Measurements from ENCODE around the gene RSPO3. TPM values are rescaled to one million over a fixed set of nuclear protein-coding genes. Genes with fewer than 3 reads are reported as not detected.
"Not testable (repeated sequence)": the region's sequence is repeated elsewhere in the genome, so short reads cannot be mapped to it uniquely, and the experiment has no call there.

RSPO3 gene
- total RNA-seq, 3 donors from 2014 or later (not counting 1 experiment from before 2014, with no cell fraction given), result not detected

DNA sequence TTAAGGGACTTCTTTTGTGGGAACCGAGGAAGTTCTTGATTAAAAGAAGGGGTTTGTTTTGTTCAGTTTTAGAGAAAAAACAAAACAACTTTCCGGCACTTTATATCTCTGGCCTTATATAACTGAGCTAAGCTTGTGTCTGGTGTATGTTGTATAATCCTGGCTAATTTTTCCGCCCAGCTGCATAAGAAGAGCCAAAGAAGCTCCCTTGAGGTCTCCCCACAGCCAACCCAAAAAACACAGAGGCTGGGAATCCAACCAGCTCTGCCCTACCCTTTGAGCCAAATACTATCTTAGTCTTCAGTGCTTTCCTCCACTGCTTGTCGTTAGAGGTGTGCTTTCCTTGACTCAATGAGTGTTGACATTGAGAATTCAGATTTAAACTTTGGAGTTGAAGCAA is 102.7 kb downstream of the RSPO3 start:
- TF ChIP-seq CTCF (IDR thresholded peaks at IDR 0.05), result no peak
- no peaks in the 10 kb centered on the region for H3K27me3 ChIP-seq (ENCODE audit: control insufficient read depth, insufficient read depth, low read length)
- no peaks in the 10 kb centered on the region for H3K9me3 Mint-ChIP-seq
- H3K36me3 Mint-ChIP-seq, result no peaks in the 10 kb centered on the region
- no peak for DNase-seq
- no peaks in the 10 kb centered on the region for H3K36me3 ChIP-seq (ENCODE audit: control insufficient read depth, insufficient read depth, low read length)
- no peaks in the 10 kb centered on the region for H3K9me3 ChIP-seq (ENCODE audit: control insufficient read depth, insufficient read depth, low read length)
- intact Hi-C loops (cut with micrococcal nuclease), result no loop called here
- no peaks in the 10 kb centered on the region for H3K4me1 ChIP-seq (ENCODE audit: control insufficient read depth, insufficient read depth, low read length)
- H3K4me3 ChIP-seq (ENCODE audit: low read length), result no peak overlapping the region
- peaks cover 5 to 7% of the 10 kb centered on the region in 2 donors for H3K27me3 Mint-ChIP-seq (ENCODE audit: low read depth in 2 of 2)
- H3K27ac Mint-ChIP-seq, result no peak overlapping the region
- H3K27ac ChIP-seq (ENCODE audit: low read length), result no peak overlapping the region
- H3K4me3 Mint-ChIP-seq, result no peak overlapping the region
- H3K4me1 Mint-ChIP-seq, result no peaks in the 10 kb centered on the region
- ATAC-seq, result no peak
- 92% methylated on average over 4 of the region's 4 CpGs for whole genome bisulfite sequencing (ENCODE audit: insufficient coverage)

DNA sequence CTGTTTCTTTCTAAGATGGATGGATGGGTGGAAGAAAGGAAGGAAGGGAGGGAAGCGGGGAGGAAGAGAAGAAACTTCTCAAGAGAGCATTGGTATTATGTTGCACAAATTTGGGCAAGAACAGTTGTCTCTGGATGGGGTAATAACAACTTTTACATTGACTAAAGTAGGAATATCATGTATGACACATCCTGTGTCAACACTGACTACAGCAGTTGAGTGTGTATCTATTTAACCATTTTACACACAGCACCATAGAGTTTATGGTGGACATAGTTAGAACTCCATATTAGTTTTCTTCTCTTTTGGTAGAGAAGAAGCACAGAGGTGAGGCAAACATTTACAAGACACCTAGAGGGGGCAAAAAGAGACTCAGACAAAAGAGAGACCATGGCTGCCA is 103.9 kb downstream of the RSPO3 start:
- no peaks in the 10 kb centered on the region for H3K4me1 Mint-ChIP-seq
- no peak overlapping the region for H3K4me3 Mint-ChIP-seq
- H3K9me3 Mint-ChIP-seq, result no peaks in the 10 kb centered on the region
- ATAC-seq (no peak), DNase-seq (no peak)
- H3K9me3 ChIP-seq (ENCODE audit: control insufficient read depth, insufficient read depth, low read length), result no peaks in the 10 kb centered on the region
- intact Hi-C loops (cut with micrococcal nuclease), result no loop called here
- no peak overlapping the region for H3K4me3 ChIP-seq (ENCODE audit: low read length)
- no CpG with 5 or more reads among the region's 1 CpG for WGBS (ENCODE audit: insufficient coverage)
- no peaks in the 10 kb centered on the region for H3K36me3 ChIP-seq (ENCODE audit: control insufficient read depth, insufficient read depth, low read length)
- no peaks in the 10 kb centered on the region for H3K27me3 ChIP-seq (ENCODE audit: control insufficient read depth, insufficient read depth, low read length)
- no peaks in the 10 kb centered on the region for H3K36me3 Mint-ChIP-seq
- H3K27ac Mint-ChIP-seq, result no peak overlapping the region
- peaks cover 5 to 7% of the 10 kb centered on the region in 2 donors for H3K27me3 Mint-ChIP-seq (ENCODE audit: low read depth in 2 of 2)
- H3K27ac ChIP-seq (ENCODE audit: low read length), result no peak overlapping the region
- no peaks in the 10 kb centered on the region for H3K4me1 ChIP-seq (ENCODE audit: control insufficient read depth, insufficient read depth, low read length)
- no peak for TF ChIP-seq CTCF (IDR thresholded peaks at IDR 0.05)

- 50% methylated on average over 1 of the region's 1 CpG for WGBS (ENCODE audit: insufficient coverage)
- no peak overlapping the region for H3K4me3 ChIP-seq (ENCODE audit: low read length)
- H3K27ac Mint-ChIP-seq, result no peak overlapping the region
- ATAC-seq (no peak), DNase-seq (no peak)
- H3K27ac ChIP-seq (ENCODE audit: low read length), result no peak overlapping the region
- H3K27me3 Mint-ChIP-seq (ENCODE audit: low read depth in 2 of 2), result peaks cover under 1 to 7% of the 10 kb centered on the region in 2 donors
- H3K36me3 ChIP-seq (ENCODE audit: control insufficient read depth, insufficient read depth, low read length), result no peaks in the 10 kb centered on the region
- H3K4me1 ChIP-seq (ENCODE audit: control insufficient read depth, insufficient read depth, low read length), result no peaks in the 10 kb centered on the region
- H3K9me3 ChIP-seq (ENCODE audit: control insufficient read depth, insufficient read depth, low read length), result no peaks in the 10 kb centered on the region
- H3K36me3 Mint-ChIP-seq, result no peaks in the 10 kb centered on the region
- H3K4me3 Mint-ChIP-seq, result no peak overlapping the region
- no peaks in the 10 kb centered on the region for H3K27me3 ChIP-seq (ENCODE audit: control insufficient read depth, insufficient read depth, low read length)
- no peaks in the 10 kb centered on the region for H3K4me1 Mint-ChIP-seq
- TF ChIP-seq CTCF (IDR thresholded peaks at IDR 0.05), result no peak
- peaks cover 0 to 4% of the 10 kb centered on the region in 2 donors for H3K9me3 Mint-ChIP-seq
- intact Hi-C loops (cut with micrococcal nuclease), result no loop called here
Observed at GRCh38 chr6:127225497-127225896, 107.0 kb downstream of the RSPO3 start.

DNA sequence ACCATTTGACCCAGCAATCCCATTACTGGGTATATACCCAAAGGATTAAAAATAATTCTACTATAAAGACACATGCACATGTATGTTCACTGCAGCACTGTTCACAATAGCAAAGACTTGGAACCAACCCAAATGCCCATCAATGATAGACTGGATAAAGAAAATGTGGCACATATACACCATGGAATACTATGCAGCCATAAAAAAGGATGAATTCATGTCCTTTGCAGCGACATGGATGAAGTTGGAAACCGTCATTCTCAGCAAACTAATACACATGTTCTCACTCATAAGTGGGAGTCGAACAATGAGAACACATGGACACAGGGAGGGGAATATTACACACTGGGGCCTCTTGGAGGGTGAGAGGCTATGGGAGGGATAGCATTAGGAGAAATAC is 115.3 kb downstream of the RSPO3 start:
- H3K4me1 ChIP-seq (ENCODE audit: control insufficient read depth, insufficient read depth, low read length); H3K9me3 ChIP-seq (ENCODE audit: control insufficient read depth, insufficient read depth, low read length); H3K36me3 Mint-ChIP-seq; H3K4me1 Mint-ChIP-seq; H3K27ac ChIP-seq (ENCODE audit: low read length); ATAC-seq; H3K4me3 Mint-ChIP-seq; DNase-seq; H3K4me3 ChIP-seq (ENCODE audit: low read length); H3K27ac Mint-ChIP-seq; H3K27me3 Mint-ChIP-seq (ENCODE audit: low read depth in 2 of 2); intact Hi-C loops (cut with micrococcal nuclease); H3K27me3 ChIP-seq (ENCODE audit: control insufficient read depth, insufficient read depth, low read length); H3K36me3 ChIP-seq (ENCODE audit: control insufficient read depth, insufficient read depth, low read length): not testable (repeated sequence)
- H3K9me3 Mint-ChIP-seq, result peaks cover 8 to 11% of the 10 kb centered on the region in 2 donors
- WGBS (ENCODE audit: insufficient coverage), result 80% methylated on average over 1 of the region's 3 CpGs

All from natural killer cell (primary cell).